Measurements from ENCODE around the gene FARS2.

FARS2 gene

DNA sequence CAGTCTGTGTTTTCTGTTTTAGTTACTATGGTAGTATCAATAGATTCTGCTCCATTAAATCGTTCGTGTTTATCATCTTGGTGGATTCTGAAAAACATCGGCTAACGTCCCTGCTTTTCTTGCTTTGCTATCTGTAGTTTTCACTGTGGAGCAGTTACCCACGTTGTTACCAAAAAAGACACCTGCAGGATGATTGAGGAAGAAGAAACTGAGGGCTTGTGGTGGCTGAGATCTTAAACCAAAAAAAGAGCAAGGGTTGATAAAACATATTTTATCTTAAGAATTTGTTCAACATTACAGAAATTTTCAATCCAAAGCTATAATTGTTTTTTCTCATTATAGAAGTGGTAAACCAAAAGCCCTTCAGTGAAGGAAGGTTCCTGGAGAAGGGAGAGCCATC lies 166.3 kb downstream of the FARS2 start:
- no peak for DNase-seq (ENCODE audit: low read depth)

DNA sequence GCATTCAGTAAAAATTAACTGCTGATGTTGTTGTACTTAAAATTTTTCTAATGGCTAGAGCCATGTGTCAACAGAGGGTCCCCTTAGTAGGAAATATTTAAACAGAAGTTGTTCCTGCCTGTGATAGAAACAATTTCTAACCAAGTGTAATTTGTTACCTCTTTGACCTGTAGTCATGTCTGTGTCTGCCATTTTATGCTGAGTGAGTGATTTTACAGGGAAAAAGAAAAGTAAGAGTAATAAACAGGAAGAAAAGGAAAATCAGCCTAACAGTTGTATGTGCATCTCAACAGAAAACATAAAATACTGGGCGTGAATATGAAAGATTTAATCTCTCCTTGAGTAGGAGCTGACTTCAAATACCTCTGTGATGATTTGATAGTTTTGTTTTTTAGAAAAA lies 172.0 kb downstream of the FARS2 start:
- DNase-seq (ENCODE audit: low read depth): no peak

DNA sequence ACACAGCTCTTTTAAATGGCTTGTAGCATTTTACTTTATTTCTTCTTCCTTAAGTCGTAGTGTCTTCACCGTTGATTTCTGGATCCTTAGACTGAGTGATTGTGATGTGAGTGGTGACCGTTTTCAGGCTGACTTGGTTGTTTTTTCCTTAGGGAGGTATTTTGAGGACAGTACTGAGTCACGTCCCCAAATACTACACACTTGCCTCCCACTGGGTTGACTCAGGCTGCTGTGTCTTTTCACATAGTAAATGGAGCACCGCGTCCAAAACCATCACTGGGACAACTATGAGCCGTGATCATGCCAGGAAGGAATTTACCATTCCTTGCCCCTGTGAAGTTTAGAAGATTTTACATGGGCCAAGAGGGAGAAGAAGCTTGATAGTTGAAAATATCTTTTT lies 174.1 kb downstream of the FARS2 start:
- no peak for DNase-seq (ENCODE audit: low read depth)

GRCh38 chr6:5438922-5439584 lies 177.7 kb downstream of the FARS2 start:
- DNase-seq (ENCODE audit: low read depth): no peak

DNA sequence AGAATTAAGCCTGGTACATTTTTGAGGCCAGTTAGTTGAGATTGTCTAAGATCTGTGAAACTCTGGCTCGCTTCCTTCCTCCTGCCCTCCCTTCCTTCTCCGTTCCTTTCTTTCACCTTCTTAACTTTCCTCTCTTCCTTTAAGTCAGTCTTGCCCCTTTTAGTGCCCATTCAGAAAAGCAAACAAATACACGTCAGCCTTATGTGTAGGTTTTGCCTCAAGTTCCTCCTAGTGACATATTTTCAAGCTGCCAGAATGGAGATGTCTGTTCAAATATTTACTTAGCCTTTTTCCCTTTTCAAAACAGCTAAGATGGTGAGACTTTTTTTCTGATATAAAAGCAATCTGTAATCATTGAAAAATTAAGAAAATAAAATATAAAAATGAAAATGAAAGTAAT lies 178.4 kb downstream of the FARS2 start:
- DNase-seq (ENCODE audit: low read depth): no peak

- DNase-seq (ENCODE audit: low read depth): no peak
These were observed 181.0 kb downstream of the FARS2 start for GRCh38 chr6:5442319-5442718.

- no peak for DNase-seq (ENCODE audit: low read depth)
These were observed 181.6 kb downstream of the FARS2 start for GRCh38 chr6:5442916-5443315.

- no peak for DNase-seq (ENCODE audit: low read depth)
These were observed 182.2 kb downstream of the FARS2 start for GRCh38 chr6:5443491-5443890.

GRCh38 chr6:5446362-5447075 lies 185.2 kb downstream of the FARS2 start:
- DNase-seq (ENCODE audit: low read depth): no peak

DNA sequence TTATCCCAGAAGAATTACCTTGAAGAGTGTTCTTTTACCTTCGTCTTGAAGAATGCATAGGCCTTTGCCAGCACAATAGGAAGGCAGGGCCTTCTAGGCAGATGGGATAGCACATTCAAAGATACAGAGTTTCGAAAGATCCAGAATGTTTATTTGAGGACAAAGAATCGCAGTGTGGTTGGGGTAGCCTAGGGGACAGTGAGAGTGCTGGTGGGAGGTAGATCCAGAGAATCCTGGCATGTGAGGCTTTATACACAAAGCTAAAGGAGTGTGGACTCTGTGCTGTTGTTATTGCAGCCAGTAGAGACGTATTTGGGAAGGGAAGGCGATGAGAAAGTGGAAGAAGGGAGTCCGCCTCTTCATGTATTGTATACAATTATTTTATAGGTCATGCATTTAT lies 186.6 kb downstream of the FARS2 start:
- DNase-seq (ENCODE audit: low read depth): no peak

DNA sequence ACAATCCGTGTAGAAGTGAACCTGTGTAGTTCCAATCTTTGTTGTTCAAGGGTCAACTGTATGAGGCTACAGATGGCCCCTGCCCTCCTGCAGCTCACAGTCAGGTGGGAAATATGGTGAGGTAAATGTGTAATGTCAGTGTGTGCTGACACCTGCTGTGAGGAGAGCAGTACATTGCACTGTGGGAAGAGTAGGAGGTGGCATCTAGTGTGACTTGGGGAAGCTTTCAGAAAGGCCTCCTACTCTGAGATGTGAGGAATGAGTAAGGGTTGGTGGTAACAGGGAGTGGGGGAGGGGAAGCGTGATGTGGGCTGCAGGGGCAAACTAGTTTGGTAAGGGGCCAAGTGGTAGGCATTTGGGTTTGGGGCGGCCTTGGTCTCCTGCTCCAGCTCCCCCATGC lies 188.8 kb downstream of the FARS2 start:
- DNase-seq (ENCODE audit: low read depth): no peak

- no peak for DNase-seq (ENCODE audit: low read depth)
These were observed 192.2 kb downstream of the FARS2 start for GRCh38 chr6:5453546-5453945.

GRCh38 chr6:5455142-5455541 lies 193.8 kb downstream of the FARS2 start:
- DNase-seq (ENCODE audit: low read depth): no peak

GRCh38 chr6:5457041-5457440 lies 195.7 kb downstream of the FARS2 start:
- DNase-seq (ENCODE audit: low read depth): peak; percentile 51

DNA sequence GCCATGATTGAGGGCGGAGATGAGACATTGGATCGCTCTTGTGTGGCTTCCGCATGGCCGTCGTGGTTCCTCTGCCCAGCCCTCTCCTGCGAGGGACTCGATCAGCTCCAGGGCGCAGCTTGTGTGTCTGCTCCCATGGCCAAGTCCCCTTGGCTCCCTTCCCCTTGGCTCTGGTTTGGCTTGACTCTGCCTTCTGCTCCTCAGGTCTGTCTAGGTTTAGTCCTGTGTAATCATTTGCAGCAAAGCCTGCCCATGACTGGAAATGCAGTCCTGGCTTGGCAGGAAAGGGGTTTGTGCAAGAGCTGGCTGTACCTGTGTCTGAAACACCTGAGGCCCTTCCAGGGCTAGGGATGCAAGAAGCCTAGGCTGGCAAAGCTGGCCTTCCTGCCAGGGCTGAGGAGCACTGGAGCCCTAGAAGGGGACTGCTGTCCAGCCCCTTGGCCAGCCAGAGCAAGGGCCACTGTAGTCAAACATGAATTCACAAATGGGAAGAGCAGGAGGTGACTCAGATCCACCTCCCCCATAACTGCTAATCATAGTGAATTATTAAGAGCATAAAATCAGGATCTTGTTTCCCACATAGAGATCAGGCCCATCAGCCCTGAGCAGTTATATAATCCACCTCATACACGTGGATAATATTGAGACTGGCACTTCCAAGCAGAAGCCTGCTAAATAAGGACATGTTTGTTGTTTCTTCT lies 196.8 kb downstream of the FARS2 start:
- DNase-seq (ENCODE audit: low read depth): no peak

- DNase-seq (ENCODE audit: low read depth): no peak
These were observed 198.0 kb downstream of the FARS2 start for GRCh38 chr6:5459346-5459745.

- DNase-seq (ENCODE audit: low read depth): no peak
These were observed 200.1 kb downstream of the FARS2 start for GRCh38 chr6:5461365-5461764.

- DNase-seq (ENCODE audit: low read depth): no peak
These were observed 201.5 kb downstream of the FARS2 start for GRCh38 chr6:5462856-5463255.

DNA sequence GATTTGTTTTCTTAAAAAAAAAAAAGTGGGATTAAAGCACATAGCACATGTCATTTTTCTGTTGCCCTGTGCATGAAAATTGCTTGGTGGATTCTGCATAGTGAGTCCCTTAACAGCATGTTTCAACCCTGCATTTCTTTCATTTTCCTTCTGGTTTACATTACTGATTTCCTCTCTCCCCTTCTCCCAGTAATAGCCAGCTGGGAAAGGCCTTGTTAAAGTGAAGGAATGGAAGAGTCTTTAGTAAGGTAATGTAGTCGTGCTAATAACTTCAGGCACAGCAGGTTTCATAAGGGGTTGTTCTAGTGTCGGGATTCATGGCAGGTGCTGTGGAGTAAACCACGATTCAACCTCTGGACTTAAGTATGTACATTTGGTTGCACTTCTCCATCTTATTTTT lies 202.4 kb downstream of the FARS2 start:
- DNase-seq (ENCODE audit: low read depth): no peak

DNA sequence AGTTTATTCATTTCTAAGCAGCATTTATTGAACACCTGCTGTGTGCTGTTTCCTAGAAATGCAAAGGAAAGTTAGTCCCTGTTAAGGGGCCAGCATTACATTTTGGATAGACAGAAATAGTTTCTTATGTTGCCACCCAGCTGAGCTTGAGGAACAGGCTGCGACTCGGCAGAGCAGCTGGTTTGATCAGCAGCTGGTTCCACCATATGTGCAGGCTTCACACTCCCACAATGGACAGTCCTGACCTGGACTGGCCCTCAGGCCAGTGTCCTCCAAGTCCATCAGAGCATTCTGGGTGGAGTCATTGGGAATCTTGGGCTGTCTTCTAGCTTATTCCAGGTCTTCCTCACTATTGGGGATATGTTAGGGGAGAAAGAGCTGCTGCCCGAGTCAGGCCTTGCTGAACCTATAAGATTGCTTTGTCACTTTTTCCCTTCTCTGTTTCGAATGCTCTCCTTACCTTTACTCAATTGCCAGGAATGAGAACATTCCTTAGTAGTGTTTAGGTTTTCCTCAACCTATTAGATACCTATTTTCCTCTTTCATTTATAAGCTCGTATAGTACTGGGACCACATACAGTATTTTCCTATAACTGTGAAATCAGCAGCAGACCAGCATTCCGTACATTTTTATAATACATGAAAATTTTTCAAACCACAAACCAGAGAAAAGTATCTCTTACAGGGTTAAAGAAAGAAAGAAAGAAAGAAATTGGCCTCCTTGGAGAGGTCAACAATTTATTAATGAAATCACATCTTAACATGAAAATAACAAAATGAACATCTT lies 203.0 kb downstream of the FARS2 start:
- no peak for DNase-seq (ENCODE audit: low read depth)

GRCh38 chr6:5466281-5467136 lies 205.2 kb downstream of the FARS2 start:
- DNase-seq (ENCODE audit: low read depth): no peak

DNA sequence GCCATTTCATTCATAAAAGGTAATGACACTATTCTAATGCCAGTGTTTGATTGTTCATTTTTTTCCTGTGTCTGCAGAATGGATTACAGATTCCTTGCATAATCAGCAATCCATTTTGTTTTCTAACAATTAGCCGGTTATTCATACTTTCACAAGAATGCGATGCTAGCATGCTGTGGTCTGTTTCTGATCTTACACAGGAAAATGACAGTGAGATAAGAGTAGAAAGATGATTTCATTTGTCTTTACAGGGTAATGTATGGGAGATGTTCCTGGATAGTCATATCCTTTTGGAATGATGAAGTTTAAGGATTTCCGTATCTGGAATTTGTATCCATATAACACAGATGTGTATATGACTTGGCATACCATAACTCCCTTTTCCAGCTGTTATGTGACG lies 207.3 kb downstream of the FARS2 start:
- no peak for DNase-seq (ENCODE audit: low read depth)
